SU-DHL-6 (cell line): ENCODE results near the gene ARHGAP22.
"Not testable (repeated sequence)": the region's sequence is repeated elsewhere in the genome, so short reads cannot be mapped to it uniquely, and the experiment has no call there.

Experiments used
- EZH2phosphoT487 ChIP-seq: fragments of 200-600 bp; sonication (generic), shearing (Covaris generic); conservative IDR thresholded peaks from 2 replicates; pipeline ENCODE4 v1.6.1; 2018; ENCODE audit warnings: mild to moderate bottlenecking, antibody characterized with exemption, low read length, moderate library complexity, mixed read lengths
- TF ChIP-seq, protein P1 (sequence below): fragments of 200-600 bp; sonication (generic); IDR thresholded peaks from one replicate; pipeline ENCODE4 v1.5.1; 2017; ENCODE audit warnings: antibody characterized with exemption, mild to moderate bottlenecking, low read length, moderate library complexity; ENCODE audit not compliant: insufficient read depth, poor library complexity, severe bottlenecking

DNA sequence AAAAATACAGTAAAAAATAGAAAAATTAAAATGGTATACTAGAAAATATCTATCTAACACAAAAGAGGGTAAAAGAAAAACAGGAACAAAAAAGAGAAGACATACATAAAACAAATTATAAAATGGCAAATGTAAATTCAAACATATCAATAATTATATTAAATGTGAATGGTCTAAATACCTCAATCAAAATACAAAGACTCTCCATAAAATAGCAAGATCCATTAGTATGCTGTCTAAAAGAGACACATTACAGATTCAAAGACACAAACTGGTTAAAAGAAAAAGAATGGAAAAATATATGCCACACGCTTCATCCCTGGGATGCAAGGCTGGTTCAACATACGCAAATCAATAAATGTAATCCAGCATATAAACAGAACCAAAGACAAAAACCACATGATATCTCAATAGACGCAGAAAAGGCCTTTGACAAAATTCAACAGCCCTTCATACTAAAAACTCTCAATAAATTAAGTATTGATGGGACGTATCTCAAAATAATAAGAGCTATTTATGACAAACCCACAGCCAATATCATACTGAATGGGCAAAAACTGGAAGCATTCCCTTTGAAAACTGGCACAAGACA lies 36.3 kb upstream of the ARHGAP22 start:
- TF ChIP-seq, protein P1, sequence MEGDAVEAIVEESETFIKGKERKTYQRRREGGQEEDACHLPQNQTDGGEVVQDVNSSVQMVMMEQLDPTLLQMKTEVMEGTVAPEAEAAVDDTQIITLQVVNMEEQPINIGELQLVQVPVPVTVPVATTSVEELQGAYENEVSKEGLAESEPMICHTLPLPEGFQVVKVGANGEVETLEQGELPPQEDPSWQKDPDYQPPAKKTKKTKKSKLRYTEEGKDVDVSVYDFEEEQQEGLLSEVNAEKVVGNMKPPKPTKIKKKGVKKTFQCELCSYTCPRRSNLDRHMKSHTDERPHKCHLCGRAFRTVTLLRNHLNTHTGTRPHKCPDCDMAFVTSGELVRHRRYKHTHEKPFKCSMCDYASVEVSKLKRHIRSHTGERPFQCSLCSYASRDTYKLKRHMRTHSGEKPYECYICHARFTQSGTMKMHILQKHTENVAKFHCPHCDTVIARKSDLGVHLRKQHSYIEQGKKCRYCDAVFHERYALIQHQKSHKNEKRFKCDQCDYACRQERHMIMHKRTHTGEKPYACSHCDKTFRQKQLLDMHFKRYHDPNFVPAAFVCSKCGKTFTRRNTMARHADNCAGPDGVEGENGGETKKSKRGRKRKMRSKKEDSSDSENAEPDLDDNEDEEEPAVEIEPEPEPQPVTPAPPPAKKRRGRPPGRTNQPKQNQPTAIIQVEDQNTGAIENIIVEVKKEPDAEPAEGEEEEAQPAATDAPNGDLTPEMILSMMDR: not testable (repeated sequence)
- not testable (repeated sequence) for TF ChIP-seq EZH2phosphoT487
